Stimulated activated naive CD8-positive, alpha-beta T cell treated with anti-CD3 and anti-CD28 coated beads, Interleukin-15, amount 100 ng/mL, for 72 hours (primary cell): ENCODE results near the gene ANKS3.
"Not testable (repeated sequence)": the region's sequence is repeated elsewhere in the genome, so short reads cannot be mapped to it uniquely, and the experiment has no call there.

Experiments
- ATAC-seq: fragments of 150-1000 bp; cut with Tn5 transposase; 2 replicates; pipeline ENCODE4 v1.10.0; 2021; ENCODE audit warnings: mild to moderate bottlenecking, moderate library complexity
- DNase-seq, 2 donors: peaks; one replicate each; pipeline ENCODE4 v3.0.0; 2021 to 2022
- H3K27ac Mint-ChIP-seq, 2 donors: one replicate each; pipeline ENCODE4 v1.8.0; 2022; ENCODE audit warnings: mild to moderate bottlenecking in 2 of 2, mixed read lengths in 2 of 2, moderate library complexity in 2 of 2
- H3K27me3 Mint-ChIP-seq: one replicate; pipeline ENCODE4 v1.8.0; 2022; ENCODE audit warnings: mixed read lengths
- H3K4me1 Mint-ChIP-seq: one replicate; pipeline ENCODE4 v1.8.0; 2022; ENCODE audit warnings: mild to moderate bottlenecking, mixed read lengths
- H3K4me3 Mint-ChIP-seq, 2 donors: one replicate each; pipeline ENCODE4 v1.8.0; 2022; ENCODE audit warnings: mild to moderate bottlenecking in 2 of 2, mixed read lengths in 2 of 2, moderate library complexity in 1 of 2
- H3K9me3 Mint-ChIP-seq, 2 donors: one replicate each; pipeline ENCODE4 v1.8.0; 2022; ENCODE audit warnings: mixed read lengths in 2 of 2

ANKS3 gene

GRCh38 chr16:4745274-4745569, 11.2 kb upstream of the ANKS3 start:
- Mint-ChIP-seq H3K4me1 (peaks cover 41% of the 10 kb centered on the region), H3K9me3 (no peaks in the 10 kb centered on the region), H3K27ac (no peak overlapping the region), H3K4me3 (no peak overlapping the region), H3K27me3 (no peaks in the 10 kb centered on the region)
- no peak for DNase-seq
- no peak for ATAC-seq

DNA sequence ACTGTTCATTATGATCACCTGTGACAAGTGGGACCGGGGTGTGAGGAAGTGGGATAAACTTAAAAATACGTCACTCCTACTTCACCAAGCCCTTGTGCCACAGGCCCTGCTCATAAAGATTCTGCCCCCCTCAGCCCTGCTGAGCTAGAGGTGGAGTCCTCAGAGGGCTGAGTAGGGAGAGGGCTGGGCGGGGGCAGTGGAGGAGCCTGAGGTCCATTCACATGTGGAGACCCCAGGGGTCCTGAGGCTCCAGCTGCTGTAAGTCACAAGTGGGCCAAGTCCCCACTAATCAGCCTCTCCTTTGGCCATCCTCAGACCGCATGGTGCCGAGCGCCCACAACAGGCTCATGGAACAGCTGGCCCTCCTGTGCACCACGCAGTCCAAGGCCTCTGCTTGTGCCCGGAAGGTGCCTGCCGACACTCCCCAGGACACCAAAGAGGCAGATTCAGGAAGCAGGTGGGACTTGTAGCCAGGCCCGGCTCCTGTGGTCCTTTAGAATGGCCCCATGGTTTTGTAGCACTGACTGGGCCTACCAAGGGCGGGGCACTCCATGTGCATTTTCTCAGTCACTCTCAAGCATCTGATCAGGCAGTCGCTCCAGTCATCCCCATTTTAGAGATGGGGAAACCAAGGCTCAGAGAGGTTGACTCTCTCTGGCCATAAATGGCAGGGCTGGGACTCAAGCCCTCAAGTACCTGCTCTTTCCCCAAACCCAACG, 10.6 kb upstream of the ANKS3 start:
- no peaks in the 10 kb centered on the region for H3K9me3 Mint-ChIP-seq
- DNase-seq (no peak), ATAC-seq (no peak)
- peaks cover 41% of the 10 kb centered on the region for H3K4me1 Mint-ChIP-seq
- H3K27ac Mint-ChIP-seq = no peak overlapping the region
- H3K27me3 Mint-ChIP-seq = no peaks in the 10 kb centered on the region
- no peak overlapping the region for H3K4me3 Mint-ChIP-seq

- ATAC-seq = no peak
- Mint-ChIP-seq H3K27ac (peak overlapping the region in 1 of 2 donors; percentile 92), H3K9me3 (no peaks in the 10 kb centered on the region), H3K4me1 (peaks cover 29% of the 10 kb centered on the region), H3K27me3 (no peaks in the 10 kb centered on the region), H3K4me3 (peak overlapping the region; percentile 60 to 72)
- DNase-seq = no peak
Measured at GRCh38 chr16:4743226-4743878, 9.3 kb upstream of the ANKS3 start.

DNA sequence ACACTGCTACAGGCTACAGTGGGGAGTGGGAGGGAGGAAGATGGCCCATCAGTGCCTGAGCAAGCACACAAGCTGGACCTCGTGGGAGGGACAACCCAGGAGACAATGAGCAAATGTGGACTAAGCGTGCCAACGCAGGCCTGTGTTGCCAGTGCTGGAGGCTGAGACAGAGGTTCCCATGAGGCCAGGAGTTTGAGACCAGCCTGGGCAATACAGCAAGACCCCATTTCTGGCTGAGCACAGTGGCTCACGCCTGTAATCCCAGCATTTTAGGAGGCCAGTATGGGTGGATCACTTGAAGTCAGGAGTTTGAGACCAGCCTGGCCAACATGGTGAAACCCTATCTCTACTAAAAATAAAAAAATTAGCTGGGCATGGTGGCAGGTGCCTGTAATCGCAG, 4.3 kb upstream of the ANKS3 start:
- H3K4me3 Mint-ChIP-seq = not testable (repeated sequence)

DNA sequence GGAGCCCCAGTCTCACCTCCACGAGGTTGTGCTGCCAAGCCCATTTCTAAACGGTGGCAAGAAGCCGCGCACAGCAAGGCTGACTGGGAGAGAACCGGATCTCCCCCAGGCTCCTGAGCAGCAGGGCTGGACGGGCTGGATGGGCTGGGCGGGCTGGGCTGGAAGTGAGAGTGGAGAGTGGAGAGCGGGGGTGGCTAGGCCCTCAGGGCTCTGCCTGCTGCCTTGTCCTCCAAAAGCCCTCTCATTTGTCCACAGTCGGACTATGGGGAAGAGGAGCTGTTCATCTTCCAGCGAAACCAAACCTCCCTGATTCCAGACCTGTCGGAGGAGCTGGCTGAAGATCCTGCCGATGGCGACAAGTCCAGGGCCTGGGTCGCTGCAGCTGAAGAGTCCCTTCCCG, 3.5 kb upstream of the ANKS3 start:
- H3K4me1 Mint-ChIP-seq = peaks cover 14% of the 10 kb centered on the region
- DNase-seq = no peak

More for the DNA sequence above, 4.3 kb upstream of the ANKS3 start:
- not testable (repeated sequence) for ATAC-seq, H3K27me3 Mint-ChIP-seq, H3K9me3 Mint-ChIP-seq, DNase-seq, H3K27ac Mint-ChIP-seq
- peaks cover 15% of the 10 kb centered on the region for H3K4me1 Mint-ChIP-seq

GRCh38 chr16:4736546-4736945, 2.5 kb upstream of the ANKS3 start:
- ATAC-seq (no peak), DNase-seq (no peak)
- Mint-ChIP-seq H3K4me3 (no peak overlapping the region), H3K4me1 (peaks cover 21% of the 10 kb centered on the region), H3K27ac (no peak overlapping the region), H3K27me3 (no peaks in the 10 kb centered on the region), H3K9me3 (no peaks in the 10 kb centered on the region)

More for the DNA sequence above, 3.5 kb upstream of the ANKS3 start:
- Mint-ChIP-seq H3K27ac (no peak overlapping the region), H3K4me3 (no peak overlapping the region), H3K27me3 (no peaks in the 10 kb centered on the region), H3K9me3 (no peaks in the 10 kb centered on the region)
- no peak for ATAC-seq

GRCh38 chr16:4734730-4735535, 862 bp upstream of the ANKS3 start:
- peak overlapping the region; percentile 78 to 97 for H3K27ac Mint-ChIP-seq
- H3K4me3 Mint-ChIP-seq = peak overlapping the region; percentile 83 to 95
- H3K27me3 Mint-ChIP-seq = no peaks in the 10 kb centered on the region
- DNase-seq = peak; percentile 90
- H3K9me3 Mint-ChIP-seq = no peaks in the 10 kb centered on the region
- ATAC-seq = peak; percentile 89
- H3K4me1 Mint-ChIP-seq = peaks cover 21% of the 10 kb centered on the region

DNA sequence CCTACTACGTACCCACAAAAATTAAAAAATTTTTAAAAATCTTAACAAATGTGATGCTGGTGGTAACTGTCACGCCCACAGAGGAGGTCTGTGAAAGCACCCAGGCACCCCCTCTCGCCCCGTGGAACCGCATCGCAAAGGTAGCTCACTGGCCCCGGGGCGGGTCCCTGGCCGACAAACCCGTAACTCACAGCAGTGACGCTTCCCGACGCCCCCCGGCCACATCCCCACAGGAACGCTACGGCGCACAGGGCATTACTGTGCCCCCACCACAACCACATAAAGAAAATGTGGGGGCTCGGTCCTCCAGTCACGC, 366 bp downstream of the ANKS3 start:
- H3K27me3 Mint-ChIP-seq = no peaks in the 10 kb centered on the region
- peaks cover 21% of the 10 kb centered on the region for H3K4me1 Mint-ChIP-seq
- H3K4me3 Mint-ChIP-seq = peak overlapping the region; percentile 83 to 95
- peak overlapping the region in 1 of 2 donors; percentile 97 for H3K27ac Mint-ChIP-seq
- no peak for DNase-seq
- no peaks in the 10 kb centered on the region for H3K9me3 Mint-ChIP-seq
- peak; percentile 24 for ATAC-seq

GRCh38 chr16:4733211-4733742, 794 bp downstream of the ANKS3 start:
- peaks cover 21% of the 10 kb centered on the region for H3K4me1 Mint-ChIP-seq
- no peak for DNase-seq
- peak overlapping the region; percentile 74 to 97 for H3K27ac Mint-ChIP-seq
- no peak for ATAC-seq
- peak overlapping the region; percentile 83 to 95 for H3K4me3 Mint-ChIP-seq
- H3K27me3 Mint-ChIP-seq = no peaks in the 10 kb centered on the region
- H3K9me3 Mint-ChIP-seq = no peaks in the 10 kb centered on the region

DNA sequence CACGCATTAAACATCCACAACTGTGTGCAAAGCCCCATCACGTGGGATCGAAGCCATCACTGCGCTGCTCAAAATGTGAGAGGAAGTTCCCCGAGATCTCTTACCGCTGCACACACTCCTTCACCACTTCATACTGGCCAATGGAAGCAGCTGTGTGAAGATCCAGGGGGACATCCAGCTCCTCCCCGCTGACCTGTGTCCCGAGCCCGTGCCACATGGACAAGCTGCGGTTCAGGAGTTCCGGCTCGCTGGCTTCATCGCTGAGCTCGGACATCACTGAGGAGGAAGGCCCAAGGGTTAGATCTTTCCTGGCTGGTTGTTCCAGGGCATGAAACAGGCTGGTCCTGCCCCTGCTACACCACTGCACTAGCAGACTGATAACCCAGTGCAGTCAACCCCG, 4.2 kb downstream of the ANKS3 start:
- H3K27ac Mint-ChIP-seq = no peak overlapping the region
- no peak overlapping the region for H3K4me3 Mint-ChIP-seq
- DNase-seq (no peak), ATAC-seq (no peak)
- H3K9me3 Mint-ChIP-seq = no peaks in the 10 kb centered on the region
- peaks cover 13% of the 10 kb centered on the region for H3K4me1 Mint-ChIP-seq
- H3K27me3 Mint-ChIP-seq = no peaks in the 10 kb centered on the region

DNA sequence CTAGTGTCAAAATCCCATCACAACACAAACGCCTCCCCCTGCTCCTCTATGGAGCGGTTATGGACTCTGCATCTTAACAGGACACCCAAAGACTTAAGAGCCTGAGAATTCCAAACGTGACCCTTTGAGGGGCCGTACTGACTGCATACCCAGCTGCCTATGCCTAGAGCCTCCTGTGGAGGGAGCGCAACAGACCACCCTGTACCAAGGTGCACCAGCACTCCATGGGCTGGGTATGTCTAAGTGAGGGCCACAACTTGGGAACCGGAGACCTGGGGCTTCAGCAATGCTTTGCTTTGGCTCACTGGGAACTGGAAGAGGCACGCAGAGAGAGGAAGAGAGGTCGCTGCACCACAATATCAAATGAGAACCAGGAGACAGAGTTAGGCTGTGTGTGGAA, 5.4 kb downstream of the ANKS3 start:
- Mint-ChIP-seq H3K27ac (peak overlapping the region in 1 of 2 donors; percentile 17), H3K9me3 (no peaks in the 10 kb centered on the region), H3K27me3 (no peaks in the 10 kb centered on the region), H3K4me3 (no peak overlapping the region), H3K4me1 (peaks cover 12% of the 10 kb centered on the region)
- no peak for ATAC-seq
- no peak for DNase-seq

DNA sequence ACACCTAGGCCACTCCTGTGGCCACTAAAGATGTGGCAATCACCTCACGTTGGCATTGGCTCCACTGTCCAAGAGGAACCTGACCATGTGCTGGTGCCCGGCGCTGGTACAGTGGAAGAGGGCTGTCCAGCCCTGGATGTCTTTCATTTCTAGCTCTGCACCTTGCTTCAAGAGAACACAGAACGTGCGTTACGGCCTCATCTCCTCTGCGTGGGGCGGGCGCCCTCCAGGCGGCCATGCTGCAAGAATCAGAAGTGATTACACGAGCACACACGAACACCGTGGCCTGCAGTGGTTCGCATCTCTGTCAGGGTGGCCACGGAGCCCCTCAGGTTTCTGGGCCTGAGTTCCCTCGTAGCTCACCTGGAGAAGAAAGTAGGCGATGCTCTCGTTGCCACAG, 7.5 kb downstream of the ANKS3 start:
- no peak for ATAC-seq
- H3K4me1 Mint-ChIP-seq = no peaks in the 10 kb centered on the region
- no peak overlapping the region for H3K4me3 Mint-ChIP-seq
- H3K9me3 Mint-ChIP-seq = no peaks in the 10 kb centered on the region
- H3K27ac Mint-ChIP-seq = peak overlapping the region in 1 of 2 donors; percentile 68
- H3K27me3 Mint-ChIP-seq = no peaks in the 10 kb centered on the region
- no peak for DNase-seq

- no peaks in the 10 kb centered on the region for H3K9me3 Mint-ChIP-seq
- DNase-seq = no peak
- no peak for ATAC-seq
- no peaks in the 10 kb centered on the region for H3K4me1 Mint-ChIP-seq
- no peak overlapping the region for H3K27ac Mint-ChIP-seq
- H3K27me3 Mint-ChIP-seq = no peaks in the 10 kb centered on the region
- no peak overlapping the region for H3K4me3 Mint-ChIP-seq
Measured at GRCh38 chr16:4724661-4725270, 9.3 kb downstream of the ANKS3 start.

DNA sequence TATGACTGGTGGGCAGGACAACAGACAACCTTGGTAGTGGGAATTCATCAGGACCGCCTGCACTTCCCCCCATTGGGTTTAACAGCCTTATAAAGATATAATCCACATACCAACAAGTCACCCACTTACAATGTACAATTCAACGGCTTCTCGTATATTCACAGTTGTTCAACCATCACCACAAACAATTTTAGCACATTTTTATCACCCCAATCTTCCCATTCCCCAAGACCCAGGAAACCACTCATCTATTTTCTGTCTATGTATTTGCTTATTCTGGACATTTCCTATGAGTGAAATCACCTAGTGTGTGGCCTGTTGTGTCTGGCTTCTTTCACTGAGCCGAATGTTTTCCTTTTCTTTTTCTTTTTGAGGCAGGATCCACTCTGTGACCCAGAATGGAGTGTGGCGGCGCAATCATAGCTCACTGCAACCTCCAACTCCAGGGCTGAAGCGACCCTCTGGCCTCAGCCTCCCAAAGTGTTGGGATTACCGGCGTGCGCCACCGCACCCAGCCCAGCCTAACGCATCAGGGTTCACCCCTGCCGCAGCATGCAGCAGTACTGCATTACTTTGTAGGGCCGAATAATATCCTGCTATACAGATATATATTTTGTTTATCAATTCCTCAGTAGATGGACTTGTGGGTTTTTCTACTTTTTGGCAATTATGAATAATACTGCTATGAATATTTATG, 10.9 kb downstream of the ANKS3 start:
- H3K4me1 Mint-ChIP-seq = no peaks in the 10 kb centered on the region
- H3K4me3 Mint-ChIP-seq = no peak overlapping the region
- DNase-seq = no peak
- no peaks in the 10 kb centered on the region for H3K27me3 Mint-ChIP-seq
- H3K9me3 Mint-ChIP-seq = no peaks in the 10 kb centered on the region
- no peak for ATAC-seq
- no peak overlapping the region for H3K27ac Mint-ChIP-seq

DNA sequence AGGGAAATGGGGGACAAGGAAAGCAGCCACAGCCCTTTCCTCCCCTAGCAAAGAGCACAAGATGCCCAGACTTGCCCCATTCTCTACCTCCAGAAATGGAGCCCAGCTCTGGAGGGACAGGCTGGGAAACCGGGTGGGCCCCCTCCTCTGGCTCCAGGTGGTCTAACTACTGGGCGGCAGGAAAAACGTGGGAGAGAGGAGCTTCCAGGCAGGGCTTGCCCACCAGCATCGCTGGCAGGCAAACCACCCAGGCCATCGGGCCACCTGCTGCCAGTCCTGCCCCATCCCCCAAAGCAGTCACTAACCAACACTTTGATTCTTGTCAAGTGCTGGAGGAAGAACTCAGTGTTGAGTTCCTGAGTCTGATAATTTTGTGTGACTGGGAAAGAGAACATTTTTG, 15.6 kb downstream of the ANKS3 start:
- ATAC-seq = no peak
- no peaks in the 10 kb centered on the region for H3K27me3 Mint-ChIP-seq
- H3K4me1 Mint-ChIP-seq = no peaks in the 10 kb centered on the region
- no peaks in the 10 kb centered on the region for H3K9me3 Mint-ChIP-seq
- H3K4me3 Mint-ChIP-seq = no peak overlapping the region
- DNase-seq = no peak
- no peak overlapping the region for H3K27ac Mint-ChIP-seq
